Activated CD8-positive, alpha-beta memory T cell treated with anti-CD3 and anti-CD28 coated beads for 24 hours (primary cell): ENCODE results near the gene CLASRP.
"Not testable (repeated sequence)": the region's sequence is repeated elsewhere in the genome, so short reads cannot be mapped to it uniquely, and the experiment has no call there.

Source experiments
- DNase-seq: peaks from one replicate; pipeline ENCODE4 v3.0.0-alpha.2; 2020

CLASRP gene, protein sequence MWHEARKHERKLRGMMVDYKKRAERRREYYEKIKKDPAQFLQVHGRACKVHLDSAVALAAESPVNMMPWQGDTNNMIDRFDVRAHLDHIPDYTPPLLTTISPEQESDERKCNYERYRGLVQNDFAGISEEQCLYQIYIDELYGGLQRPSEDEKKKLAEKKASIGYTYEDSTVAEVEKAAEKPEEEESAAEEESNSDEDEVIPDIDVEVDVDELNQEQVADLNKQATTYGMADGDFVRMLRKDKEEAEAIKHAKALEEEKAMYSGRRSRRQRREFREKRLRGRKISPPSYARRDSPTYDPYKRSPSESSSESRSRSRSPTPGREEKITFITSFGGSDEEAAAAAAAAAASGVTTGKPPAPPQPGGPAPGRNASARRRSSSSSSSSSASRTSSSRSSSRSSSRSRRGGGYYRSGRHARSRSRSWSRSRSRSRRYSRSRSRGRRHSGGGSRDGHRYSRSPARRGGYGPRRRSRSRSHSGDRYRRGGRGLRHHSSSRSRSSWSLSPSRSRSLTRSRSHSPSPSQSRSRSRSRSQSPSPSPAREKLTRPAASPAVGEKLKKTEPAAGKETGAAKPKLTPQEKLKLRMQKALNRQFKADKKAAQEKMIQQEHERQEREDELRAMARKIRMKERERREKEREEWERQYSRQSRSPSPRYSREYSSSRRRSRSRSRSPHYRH

DNA sequence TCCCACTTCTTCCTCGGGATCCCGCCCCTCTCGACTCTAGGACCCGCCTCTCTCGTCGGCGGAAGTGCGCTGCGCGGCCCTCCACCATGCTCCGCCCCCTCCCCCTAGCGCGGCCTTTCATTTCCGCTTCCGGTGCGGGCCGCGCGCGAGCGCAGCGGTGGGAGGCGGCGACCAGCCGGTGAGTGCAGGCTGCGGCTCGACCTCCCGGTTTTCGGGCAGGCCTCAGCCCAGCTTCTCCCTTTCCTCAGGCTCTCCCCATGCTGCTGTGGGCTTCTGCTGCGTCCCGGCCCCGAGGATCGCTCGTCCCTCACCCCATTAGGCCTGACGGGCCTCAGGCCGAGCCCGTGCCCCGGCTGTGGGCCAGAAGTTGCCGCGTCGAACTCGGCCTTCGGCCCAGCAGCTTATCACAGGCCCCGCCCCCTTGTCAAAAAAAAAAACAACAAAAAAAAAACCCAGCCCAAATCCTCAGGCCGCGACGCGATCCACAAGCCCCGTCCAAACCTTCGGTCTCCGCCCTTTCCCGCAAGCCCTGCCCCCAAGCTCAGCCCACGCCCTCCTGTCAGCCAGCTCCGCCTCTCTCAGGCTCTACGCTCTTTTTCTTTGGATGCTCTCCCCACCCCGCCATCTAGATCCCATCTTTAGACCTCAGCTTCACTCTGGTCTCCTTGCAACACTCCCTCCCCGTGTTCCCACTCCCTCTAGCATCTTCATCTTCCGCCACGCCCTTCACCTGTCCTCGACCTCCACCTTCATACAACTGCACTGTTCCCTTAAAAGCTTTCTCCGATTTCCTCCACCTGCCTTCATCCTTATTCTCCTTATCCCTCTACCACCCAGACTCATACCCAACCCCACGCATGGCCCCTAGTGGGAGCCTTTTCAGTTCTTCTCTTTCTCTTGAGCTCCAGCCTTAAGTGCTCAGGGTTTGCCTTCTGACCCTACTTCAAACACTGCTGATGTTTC lies at the start of gene CLASRP:
TSS of gene CLASRP (plus strand) at position 115 of the 963 bp plus-strand sequence. CDS start 1,168 bp downstream, outside the sequence.
- DNase-seq: peak; percentile 93

DNA sequence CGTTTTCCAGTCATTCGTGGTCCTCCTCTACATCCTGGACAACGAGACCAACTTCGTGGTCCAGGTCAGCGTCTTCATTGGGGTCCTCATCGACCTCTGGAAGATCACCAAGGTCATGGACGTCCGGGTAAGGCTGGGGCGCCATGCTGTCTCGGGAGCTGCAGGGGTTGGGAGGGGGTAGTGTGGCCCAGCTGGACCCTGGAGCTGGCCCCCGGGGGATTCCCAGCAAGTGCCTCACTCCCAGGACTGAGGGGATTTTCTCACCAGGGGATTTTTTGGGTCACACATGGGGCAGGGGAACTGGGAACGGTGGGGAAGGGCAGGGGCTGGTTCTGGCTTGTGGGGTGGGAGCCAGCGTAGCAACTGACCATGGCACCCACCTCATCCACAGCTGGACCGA lies 48.4 kb upstream of the CLASRP start:
- no peak for DNase-seq

DNA sequence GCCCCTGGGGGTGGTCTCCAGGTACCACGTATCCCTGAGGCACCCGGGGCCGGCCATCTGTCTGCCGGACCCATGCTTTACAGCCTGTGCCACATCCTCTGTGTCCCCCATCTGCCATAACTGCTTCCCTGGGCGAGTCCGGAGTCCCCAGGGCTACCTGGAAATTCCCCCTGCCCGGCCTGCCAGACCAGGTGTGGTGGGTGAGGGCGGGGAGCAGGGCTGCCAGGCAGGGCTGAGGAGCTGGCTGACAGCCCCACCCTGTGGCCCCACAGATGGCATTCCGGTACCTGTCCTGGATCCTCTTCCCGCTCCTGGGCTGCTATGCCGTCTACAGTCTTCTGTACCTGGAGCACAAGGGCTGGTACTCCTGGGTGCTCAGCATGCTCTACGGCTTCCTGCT lies 47.9 kb upstream of the CLASRP start:
- no peak for DNase-seq

DNA sequence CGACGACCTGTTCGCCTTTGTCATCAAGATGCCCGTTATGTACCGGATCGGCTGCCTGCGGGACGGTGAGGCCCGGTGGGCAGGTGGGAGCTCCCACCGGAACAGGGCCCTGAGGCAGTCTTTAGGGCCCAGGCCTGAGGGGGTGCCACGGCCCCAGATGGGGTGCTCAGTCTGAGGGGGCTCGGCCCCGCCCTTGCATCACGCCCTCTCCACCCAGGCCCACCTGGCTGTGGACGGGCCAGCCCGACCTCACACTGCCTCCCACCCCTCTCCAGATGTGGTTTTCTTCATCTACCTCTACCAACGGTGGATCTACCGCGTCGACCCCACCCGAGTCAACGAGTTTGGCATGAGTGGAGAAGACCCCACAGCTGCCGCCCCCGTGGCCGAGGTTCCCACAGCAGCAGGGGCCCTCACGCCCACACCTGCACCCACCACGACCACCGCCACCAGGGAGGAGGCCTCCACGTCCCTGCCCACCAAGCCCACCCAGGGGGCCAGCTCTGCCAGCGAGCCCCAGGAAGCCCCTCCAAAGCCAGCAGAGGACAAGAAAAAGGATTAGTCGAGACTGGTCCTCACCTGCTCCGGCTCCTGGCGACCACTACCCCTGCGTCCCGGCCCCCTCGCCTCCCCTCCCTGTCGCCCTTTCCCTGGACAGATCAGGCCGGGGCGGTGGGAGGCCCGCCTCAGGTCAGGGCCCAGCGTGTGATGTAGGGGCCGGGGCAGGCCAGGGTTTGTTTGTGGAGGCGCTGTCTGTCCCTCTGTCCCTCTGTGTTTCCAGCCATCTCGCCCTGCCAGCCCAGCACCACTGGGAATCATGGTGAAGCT lies 46.3 kb upstream of the CLASRP start:
- DNase-seq: no peak

DNA sequence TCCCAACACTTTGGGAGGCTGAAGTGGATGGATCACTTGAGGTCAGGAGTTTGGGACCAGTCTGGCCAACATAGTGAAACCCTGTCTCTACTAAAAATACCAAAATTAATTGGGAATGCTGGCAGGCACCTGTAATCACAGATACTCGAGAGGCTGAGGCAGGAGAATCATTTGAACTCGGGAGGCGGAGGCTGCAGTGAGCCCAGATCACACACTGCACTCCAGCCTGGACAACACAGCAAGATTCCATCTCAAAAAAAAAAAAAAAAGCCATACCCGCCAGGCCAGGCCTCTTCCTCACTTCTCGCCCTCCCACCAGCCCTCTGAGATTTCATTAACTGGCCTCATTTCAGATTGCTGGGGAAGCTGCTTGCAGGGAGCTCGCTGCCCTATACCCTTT lies 45.3 kb upstream of the CLASRP start:
- no peak for DNase-seq

DNA sequence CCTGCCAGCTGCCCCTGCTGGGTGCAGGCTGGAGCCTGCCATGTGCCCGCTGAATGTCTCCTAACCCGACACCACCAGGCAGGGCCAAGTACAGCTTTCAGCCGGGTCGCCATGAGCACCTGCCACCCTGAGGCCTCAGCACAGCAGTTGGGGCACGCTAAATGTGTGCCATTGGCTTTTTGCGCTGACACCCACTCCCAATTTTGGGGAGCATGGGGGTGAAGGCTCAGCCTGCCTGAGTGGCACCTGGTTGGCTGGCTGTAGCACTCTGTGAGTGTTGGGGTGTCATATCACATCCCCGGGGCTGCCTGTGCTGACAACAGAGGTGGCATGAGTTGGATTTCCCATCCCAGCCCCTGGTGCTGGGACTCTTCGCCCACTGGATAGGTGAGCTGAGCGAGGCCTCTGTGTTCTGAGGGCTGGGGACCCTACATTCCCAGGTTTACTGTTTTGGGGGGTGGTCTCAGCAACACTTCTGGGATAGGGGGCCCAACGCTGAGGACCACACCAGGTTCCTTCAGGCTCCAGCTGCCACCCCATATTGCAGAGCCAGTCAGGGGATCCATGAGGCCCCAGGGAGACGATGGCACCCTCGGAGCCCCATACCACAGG lies 44.8 kb upstream of the CLASRP start:
- no peak for DNase-seq

DNA sequence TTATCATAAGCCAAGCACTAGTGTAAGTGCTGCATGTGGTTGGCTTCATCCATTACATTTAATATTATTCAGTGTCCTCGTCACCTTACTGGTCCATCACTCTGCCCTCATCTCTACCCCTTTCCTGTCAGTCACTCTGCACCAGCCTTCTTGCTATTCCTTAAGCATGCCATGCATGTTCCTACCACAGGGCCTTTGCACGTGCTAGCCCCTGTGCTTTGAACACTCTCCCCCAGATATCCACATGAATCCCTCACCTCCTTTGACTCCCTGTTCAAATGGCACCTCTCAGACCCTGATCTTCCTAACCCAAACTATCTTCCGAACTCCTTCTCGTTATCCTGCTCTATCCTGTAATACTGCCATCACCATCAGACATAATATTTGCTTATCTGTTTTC lies 40.8 kb upstream of the CLASRP start:
- no peak for DNase-seq

DNA sequence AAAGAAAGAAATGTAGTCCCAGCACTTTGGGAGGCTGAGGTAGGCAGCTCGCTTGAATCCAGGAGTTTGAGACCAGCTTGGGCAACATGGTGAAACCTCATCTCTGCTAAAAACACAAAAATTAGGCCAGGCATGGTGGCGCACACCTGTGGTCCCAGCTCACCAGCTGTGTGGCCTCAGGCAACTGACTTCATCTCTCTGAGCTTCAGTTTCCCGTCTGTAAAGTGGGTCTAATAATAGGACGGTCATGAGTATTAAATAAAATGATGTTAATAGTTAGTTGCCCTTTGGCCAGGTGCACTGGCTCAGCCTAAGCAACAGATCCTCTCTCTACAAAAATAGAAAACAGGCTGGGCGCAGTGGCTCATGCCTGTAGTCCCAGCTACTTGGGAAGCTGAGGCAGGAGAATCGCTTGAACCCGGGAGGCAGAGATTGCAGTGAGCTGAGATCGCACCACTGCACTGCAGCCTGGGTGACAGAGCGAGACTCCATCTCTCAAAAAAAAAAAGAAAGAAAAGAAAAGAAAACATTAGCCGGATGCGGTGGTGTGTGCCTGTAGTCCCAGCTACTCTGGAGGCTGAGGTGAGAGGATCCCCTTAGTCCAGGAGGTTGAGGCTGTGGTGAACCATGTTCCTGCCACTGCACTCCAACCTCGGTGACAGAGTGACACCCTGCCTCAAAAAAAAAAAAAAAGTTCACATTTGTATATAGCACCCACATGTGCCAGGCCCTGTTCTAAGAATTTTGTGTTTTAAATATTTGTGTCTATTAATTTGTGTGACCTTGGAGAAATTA lies 39.5 kb upstream of the CLASRP start:
- not testable (repeated sequence) for DNase-seq

DNA sequence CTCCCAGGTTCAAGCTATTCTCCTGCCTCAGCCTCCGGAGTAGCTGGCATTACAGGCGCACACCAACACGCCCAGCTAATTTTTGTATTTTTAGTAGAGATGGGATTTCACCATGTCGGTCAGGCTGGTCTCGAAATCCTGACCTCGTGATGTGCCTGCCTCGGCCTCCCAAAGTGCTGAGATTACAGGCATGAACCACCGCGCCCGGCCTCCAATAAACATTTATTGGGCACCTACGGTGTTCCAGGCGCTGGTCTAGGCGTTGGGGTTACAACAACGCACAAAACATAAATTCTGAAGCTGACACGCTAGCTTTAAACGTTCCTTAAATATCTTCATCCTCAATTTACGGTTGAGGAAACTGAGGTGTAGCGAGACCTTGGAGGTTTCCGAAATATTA lies 38.2 kb upstream of the CLASRP start:
- DNase-seq: not testable (repeated sequence)

DNA sequence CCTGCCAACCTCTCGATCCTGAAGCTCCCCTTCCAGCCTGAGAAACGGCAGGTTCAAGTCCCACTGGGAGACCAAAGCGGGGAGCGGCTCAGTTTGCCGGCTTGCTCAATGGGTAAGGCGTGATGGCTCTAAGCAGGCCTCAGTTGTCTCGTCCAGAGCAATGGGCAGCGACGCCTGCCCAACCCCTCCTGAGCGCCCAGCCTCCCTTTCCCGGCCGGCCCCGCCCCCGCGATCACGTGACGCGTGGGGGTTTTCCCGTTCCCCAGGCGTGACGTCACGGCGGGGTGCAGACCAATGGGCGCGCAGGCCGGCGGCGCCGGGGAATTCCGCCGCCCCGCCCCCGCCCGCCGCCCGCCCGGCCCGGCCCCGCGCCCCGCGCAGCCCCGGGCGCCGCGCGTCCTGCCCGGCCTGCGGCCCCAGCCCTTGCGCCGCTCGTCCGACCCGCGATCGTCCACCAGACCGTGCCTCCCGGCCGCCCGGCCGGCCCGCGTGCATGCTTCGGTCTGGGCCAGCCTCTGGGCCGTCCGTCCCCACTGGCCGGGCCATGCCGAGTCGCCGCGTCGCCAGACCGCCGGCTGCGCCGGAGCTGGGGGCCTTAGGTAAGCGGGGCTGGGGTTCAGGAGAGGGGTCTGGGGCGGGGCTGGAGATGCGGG lies 37.6 kb upstream of the CLASRP start, which contains the start of gene RELB:
TSS of gene RELB (plus strand) at position 378 of the 653 bp plus-strand sequence. CDS start at position 494, 116 bp downstream.
- DNase-seq: peak; percentile 100

DNA sequence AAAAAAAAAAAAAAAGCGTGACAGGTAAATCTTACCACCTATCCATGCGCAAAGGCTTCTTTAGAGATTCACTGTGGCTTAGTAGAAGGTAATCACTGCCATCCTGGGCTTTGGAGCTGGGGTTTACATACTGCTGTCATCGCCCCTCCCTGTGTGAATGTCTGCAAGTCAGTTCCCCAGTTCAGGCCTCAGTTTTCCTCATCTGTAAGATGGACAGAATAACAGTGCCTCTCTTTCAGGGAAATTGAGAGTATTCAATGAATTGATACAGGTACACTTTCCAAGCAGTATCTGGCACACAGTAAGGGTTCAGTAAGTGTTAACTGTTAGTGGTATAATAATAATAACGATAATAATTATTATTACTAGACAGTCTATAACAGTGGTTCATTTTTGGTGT lies 35.4 kb upstream of the CLASRP start:
- no peak for DNase-seq

DNA sequence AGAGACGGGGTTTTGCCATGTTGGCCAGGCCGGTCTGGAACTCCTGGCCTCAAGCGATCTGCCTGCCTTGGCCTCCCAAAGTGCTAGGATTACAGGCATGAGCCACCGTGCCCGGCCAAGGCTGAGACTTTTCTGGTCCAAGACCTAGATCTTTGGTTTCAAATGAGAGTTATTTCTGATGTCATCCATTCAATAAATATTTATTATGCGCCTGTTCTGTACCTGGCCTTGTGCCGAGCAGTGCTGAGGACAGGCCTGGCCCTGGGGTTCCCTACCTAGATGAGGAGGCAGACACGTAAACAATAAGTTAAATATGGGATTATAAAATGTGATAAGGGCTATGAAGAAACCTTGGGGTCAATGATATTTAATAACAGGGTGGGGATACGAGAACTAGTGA lies 33.1 kb upstream of the CLASRP start:
- no peak for DNase-seq

DNA sequence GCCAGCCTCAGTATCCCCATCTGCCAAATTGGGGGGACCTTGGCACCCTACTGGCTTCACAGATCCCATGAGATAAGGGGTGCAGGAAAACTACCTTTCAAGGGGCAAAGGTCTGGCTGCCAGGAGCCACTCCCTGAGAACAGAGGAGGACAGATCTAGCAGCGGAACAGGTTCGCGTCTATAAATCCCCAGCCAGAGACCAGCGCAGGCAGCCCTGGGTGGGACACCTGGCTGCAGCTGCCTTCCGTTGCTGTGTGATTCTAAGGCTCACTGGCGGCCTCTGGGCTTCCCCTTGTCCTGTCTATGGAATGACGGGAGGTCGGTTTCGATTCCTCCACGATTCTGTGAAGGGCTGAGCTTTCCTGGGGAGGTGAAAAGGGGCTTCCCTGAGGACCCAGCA lies 30.3 kb upstream of the CLASRP start:
- DNase-seq: no peak

DNA sequence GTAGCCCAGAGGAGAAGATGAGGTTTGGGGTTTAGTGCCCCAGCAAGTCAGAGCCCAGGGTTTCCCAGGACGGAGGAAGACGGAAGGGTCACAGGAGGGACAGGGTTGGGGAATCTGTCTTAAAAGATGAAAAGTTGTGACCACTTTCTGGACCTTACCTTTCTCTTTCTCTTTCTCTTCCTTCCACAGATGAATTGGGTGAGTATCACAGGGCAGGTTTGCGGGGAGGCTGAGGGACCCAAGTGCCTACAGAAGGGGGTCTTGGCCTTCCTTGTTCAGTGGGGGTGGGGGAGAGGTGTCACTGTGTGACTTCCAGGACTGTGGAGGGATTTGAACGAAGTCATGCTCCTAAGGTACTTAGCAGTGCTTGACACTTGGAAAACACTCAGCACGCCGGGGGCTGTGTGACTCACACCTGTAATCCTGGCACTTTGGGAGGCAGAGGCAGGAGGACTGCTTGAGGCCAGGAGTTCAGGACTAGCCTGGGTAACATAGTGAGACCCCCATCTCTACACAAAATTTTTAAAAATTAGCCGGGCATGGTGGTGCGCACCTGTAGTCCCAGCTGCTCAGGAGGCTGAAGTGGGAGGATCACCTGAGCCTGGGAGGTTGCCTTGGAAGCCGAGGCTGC lies 29.1 kb upstream of the CLASRP start:
- DNase-seq: no peak

DNA sequence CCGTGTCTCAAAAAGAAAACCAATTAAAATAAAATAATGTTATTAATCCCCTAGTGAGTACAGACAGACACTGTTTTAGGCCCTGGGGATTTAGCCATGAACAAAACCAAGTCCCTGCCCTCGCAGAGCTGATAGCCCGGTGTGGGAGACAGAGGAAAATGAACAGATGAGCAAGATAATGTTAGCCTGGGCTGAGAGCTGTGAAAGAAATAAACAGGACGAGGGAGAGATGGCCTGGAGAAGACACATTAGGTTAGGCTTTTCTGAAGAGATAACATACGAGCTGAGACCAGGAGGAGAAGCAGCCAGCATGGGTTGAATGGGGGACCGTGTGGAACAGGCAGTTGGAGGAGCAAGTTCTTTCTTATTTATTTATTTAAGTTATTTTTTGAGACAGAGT lies 28.5 kb upstream of the CLASRP start:
- no peak for DNase-seq

DNA sequence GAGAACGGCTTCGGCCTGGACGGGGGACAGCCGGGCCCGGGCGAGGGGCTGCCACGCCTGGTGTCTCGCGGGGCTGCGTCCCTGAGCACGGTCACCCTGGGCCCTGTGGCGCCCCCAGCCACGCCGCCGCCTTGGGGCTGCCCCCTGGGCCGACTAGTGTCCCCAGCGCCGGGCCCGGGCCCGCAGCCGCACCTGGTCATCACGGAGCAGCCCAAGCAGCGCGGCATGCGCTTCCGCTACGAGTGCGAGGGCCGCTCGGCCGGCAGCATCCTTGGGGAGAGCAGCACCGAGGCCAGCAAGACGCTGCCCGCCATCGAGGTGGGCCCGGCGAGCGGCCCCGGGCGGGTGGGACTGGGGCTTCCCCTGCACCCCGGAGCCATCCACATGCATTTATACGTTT lies 26.9 kb upstream of the CLASRP start:
- DNase-seq: no peak

DNA sequence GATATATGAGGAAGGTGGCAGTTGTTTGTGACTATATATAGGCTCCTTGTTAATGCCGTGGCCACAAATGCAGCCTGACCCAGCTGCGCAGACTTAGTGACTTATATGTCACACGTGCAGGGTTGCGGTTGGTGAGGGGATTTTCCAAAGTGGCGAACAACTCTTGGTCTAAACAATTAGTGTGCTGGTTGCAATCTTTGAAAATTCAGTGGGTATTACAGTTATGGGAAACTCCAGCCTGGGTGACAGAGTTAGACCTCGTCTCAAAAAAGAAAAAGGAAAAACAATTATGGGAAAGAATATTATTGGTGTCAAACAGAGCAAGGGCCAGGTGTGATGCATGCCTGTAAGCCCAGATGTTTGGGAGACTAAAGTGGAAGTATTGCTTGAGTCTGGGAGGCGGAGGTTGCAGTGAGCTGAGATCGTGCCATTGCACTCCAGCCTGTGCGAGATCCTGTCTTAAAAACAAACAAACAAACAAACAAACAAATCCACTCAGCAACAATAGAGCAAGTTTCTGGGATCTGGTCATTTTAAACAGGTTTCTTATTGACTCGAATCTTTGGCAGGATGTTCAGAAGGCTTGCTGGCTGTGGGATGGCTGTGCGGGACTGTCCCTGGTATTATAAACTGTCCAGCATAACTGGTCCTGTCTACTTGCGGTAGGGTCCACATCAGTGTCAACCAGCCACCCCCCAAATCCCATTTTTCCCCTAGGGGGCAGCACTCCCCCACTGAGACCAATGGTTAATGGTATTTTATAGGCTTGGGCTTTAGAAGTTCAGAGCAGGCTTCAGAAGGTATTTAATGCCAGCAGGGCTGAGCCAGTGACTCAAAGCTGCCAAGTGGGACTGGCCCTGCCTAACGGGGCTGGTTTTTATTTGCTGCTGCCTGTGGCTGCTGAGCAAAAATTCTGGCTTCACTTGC lies 22.2 kb upstream of the CLASRP start:
- peak; percentile 84 for DNase-seq

DNA sequence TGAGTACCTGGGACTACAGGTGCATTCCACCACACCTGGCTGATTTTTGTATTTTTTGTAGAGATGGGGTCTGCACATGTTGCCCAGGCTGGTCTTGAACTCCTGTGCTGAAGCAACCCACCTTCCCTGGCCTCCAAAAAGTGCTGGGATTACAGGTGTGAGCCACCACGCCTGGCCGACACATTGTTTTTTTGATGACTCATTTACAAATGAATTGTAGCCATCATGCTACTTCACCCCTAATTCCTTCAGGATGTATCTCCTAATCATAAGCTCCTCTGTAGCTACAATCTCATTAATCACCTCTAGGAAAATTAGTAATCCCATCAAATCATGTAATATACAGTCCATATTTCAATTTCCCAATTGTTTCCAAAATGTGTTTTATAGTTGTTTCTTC lies 19.7 kb upstream of the CLASRP start:
- DNase-seq: no peak

DNA sequence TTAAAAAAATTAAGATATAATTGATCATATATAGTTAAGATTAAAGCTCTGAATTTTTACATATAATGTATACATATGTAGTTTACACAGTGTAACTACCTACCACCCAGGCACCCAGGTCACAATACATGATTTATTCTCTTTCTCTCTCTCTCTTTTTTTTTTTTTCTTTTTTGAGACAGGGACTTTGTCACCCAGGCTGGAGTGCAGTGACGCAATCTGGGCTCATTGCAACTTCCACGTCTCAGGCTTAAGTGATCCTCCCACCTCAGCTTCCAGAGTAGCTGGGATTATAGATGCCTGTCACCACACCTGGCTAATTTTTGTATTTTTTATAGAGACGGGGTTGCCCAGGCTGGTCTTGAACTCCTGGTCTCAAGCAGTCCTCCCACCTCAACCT lies 18.8 kb upstream of the CLASRP start:
- no peak for DNase-seq
